ENCODE results near the gene BTBD9.
A peak's percentile ranks its signal among the peaks of the same experiment; 100 is the strongest.

Gene BTBD9

DNA sequence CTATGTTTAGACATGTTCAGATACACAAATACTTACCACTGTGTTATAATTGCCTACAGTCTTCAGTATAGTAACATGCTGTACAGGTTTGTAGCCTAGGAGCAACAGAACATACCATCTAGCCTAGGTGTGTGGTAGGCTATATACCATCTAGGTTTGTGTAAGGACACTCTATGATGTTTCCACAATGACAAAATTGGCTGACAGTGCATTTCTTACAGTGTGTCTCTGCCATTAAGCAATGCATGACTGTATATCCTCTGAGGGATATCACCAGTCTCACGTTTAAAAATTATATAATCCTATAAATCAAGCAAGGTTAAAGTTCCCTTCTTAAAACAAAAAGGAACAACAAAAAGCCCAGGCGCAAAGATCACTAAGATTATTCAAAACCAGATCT, 352.2 kb downstream of the BTBD9 start:
- no peak for DNase-seq (ENCODE audit: low read depth)

DNA sequence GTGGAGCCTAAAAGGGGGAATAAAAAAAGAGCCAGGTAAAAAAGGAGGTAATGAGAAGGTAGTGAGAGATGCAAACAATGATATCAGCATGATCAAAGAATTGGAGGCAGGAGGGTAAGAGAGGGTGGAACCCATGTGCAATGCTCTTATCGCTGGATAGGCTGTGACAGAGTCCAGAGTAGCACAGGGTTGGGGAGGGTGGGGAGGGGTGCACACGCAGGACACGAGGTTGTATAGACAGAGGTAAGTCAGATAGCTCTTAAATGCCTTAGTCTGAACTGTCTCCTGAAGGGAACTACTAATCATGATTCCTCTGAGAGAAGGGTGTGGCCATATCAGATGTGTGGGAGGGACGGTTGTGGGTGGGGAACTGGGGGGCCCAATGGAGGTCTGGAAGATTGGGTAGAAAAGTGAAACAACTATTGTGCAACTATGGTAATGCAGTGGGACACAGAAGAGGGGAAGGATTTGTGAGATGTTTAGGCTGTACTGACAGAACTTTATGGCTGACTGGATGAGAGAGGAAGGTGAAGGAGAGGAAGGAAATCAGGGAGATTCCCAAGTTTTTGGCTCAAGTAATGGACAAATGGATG, 354.8 kb downstream of the BTBD9 start:
- DNase-seq (ENCODE audit: low read depth), result no peak

DNA sequence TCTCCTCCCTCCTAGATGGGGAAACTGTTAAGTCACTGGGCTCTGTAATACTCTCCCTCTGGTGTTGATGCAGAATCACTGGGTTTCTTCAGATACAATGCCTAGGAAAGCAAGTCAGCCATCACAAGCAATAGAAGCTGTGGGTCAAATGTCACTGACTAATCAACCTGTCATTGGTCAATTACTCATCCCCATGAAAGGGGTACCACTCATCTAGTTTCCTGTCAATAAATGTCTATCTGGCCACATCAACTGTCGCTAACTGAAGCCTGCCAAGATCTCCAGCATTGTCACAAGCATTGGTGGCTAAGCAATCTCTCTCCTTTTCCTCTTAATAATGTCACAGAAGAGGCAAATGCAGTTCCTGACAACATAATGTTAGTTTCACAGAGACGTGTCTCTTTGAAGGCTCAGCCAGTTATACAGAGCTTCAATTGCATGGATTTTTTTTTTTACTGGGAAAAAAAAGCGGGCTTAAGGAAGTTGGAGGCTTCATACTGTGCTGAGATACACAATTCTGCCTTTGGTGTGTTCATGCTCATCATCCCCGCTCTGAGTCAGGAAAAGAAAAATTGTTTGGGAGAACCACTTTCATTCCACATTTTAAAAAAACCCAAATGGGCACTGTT, 355.9 kb downstream of the BTBD9 start:
- DNase-seq (ENCODE audit: low read depth), result peak; percentile 34

DNA sequence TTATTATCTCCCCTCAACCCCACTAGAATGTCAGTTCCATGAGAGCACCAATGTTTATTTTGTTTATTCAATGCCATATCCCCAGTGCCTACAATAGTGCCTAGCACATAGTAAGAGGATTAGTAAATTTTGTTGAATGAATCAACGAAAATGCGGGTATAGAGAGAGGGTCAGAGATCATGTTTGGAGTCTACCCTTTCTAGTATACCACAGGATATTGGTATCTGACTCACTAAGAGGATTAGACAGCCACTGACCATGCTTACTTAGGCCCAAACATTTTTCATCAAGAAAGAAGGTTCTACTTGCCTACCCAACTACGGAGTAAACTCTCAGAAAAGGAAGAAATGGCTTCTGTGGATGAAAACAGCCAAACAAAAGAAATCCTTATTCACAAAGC, 356.8 kb downstream of the BTBD9 start:
- DNase-seq (ENCODE audit: low read depth), result no peak

DNA sequence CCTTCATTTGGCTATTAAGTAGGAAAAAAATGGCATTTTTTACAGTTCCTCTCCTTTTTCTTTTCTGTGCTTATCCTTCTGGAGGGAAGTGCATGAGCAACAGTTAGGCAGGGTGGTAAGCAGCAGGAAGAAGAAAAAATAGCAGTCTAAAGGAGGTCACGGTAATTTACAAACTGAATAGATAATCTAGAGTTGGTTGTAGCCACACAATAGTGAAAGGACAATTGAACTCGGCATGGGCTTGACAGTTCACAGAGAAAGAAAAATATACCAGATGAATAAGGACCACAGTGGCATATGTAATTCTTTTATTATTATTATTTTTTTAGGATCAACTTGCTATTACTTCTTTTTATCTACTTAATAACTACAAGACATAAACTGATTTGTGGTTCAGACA, 358.6 kb downstream of the BTBD9 start:
- DNase-seq (ENCODE audit: low read depth), result no peak

DNA sequence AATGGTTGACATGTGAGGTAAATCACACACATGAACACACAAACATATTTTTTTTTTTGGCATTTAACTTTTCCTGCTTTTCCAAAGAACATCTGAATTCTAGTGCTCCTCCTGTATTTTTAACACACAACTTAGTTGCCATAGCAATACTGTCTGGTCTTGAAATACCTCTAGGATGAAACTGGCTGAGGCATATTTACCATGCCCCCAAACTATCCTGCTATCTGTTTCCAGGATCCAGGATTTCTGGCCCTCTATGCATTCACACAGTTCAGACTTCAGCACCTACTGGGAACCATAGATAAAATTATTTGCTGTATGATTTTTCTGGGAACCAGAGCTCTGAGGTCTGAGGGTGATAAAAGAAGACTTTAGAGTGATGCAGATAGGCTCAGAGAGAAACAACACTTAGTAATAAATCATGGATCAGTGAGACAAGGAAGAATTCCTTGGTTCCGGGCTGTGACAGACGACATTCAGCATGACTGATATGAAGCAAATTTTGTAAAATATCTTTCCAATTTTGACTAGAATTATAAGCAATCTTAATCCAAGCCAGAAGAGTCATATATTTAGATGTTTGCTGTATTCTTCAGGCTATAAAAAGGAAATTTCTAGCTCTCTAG, 359.7 kb downstream of the BTBD9 start:
- peak; percentile 31 for DNase-seq (ENCODE audit: low read depth)

DNA sequence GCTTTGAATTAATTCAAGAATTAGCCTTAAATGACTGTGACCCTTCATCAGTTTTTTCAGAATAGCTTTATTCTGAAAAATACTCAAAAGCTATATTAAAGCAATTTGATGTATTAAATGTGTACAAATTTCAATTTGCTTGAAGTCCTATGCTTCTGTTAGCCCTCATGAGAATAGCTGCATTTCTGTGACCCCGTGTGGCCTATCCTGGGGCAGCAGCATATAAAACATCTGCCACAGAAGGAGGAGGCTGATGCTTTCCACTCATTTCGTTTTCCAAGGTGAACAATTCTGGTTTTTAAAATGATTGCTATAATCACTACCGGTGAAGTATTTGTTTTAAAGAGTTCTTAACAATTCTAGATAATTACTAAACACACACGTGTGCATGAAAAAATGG, 360.3 kb downstream of the BTBD9 start:
- no peak for DNase-seq (ENCODE audit: low read depth)

DNA sequence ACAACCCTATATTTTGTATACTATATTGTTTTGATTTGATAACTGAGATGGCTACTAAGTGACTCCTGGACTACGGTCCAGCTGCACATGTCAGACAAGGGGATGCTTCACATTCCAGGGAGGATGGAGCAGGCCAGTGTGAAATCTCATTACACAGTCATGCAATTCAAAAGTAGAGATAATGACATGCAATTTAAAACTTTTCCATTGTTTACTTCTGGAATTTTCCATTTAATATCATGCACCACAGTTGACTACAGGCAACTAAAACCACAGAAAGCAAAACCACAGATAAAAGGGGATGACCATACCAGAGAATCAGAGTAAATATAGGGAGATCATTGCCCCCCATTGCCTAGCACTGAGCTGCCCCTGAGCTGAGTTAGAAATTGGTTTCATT, 366.4 kb downstream of the BTBD9 start:
- DNase-seq (ENCODE audit: low read depth), result peak; percentile 91

DNA sequence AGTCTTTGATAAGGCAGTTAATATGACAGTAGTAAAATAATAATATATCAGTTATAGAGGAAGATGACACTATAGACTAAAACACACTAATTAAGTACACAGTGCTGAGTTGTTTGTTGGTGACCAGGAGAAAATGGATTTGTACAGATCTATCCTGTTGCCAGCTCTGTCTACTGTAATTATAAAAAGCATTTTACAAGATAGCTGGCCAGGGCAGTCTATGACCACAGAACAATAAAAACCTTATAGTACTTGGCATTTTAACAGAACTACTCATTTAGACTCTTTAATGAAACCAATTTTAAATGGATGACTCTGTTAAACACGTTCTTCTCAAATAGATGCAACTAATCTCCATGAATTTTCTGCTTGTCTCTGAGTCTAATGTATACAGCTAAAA, 367.5 kb downstream of the BTBD9 start:
- peak; percentile 68 for DNase-seq (ENCODE audit: low read depth)

DNA sequence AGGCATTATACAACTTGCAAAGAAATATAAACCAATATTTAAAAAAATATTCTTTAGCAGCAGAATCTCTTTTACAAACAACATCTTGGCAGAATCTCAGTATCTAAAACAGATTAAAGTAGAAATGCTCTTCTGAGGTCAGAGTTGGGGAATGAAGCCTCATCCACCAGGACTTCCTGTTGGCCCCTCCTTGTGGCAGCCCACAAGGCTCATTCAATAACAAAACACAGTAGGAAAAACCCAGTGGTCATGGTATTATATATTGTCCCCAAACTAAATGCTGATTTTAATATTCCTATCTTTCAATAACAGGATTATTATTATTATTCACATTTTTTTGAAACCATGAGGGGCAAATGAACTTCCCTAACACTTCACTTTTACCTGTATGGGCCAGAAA, 368.6 kb downstream of the BTBD9 start:
- peak; percentile 69 for DNase-seq (ENCODE audit: low read depth)

DNA sequence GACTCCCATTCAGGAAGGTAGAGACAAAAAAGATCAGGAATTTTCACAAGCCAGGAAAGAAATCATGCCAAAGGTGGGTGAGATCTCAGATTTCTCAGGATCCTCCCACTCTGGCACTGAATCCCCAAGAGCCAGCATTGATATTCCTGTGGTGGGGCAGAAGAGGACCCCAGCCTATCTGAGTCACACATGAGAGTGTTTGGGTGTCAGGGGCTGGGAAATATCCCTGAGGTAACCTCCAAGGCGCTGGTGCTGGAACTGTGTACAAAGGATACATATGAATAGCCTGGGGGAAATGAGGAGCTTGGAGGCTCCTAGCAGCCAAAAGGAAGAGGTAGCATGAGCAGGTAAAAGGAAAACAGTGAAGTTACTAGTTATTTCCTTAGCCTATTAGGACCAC, 369.4 kb downstream of the BTBD9 start:
- no peak for DNase-seq (ENCODE audit: low read depth)

DNA sequence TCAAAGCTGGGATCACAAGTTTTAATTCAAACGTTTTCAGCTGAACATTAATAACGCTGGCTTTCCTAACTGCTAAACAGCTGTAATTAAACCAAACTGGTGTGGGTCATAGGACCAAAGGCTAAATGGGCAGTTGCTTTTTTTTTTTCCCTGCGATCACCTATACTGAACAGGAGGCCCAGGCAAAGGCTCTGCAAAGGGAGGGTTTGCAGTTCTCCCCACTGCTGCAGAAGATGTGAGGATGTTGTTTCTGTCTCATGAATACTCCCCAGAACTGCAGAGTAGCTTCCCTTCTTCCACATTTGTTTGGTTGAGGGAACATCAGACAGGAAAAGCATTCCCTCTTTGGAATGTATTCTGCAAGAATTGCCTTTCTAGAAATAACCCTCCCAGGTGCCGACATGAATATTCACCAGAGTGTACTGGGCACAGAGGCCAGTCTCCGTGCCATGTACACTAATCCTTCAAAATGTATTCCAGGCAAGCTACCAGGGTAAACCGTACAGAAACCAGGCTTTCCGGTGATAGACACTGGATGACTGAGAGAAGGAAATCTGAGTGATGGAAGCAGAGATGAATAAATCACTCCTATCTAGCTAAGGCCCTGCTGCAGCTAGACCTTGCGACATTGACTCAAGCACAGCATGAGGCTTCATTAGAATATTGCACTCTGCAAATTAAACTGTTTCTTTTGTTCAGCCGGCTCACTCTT, 370.1 kb downstream of the BTBD9 start:
- peak; percentile 17 for DNase-seq (ENCODE audit: low read depth)

DNA sequence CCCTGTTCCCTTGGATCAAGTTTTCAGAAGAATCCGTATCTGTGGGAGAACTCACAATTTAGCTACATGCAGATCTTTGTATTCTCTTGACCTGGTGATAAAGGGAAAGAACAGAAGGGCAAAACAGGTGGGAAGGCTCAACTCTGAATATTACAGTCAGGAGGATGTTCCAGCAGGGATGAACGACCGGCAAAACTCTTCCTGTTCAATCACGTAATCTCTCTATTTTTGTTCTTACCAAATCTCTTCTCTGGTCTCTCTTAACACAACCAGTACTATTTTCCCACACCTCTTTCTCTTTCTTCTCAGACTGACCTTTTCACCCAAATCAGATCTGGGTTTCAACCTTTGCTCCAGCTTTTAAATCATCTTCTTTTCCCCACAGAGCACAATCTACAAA, 371.4 kb downstream of the BTBD9 start:
- no peak for DNase-seq (ENCODE audit: low read depth)

DNA sequence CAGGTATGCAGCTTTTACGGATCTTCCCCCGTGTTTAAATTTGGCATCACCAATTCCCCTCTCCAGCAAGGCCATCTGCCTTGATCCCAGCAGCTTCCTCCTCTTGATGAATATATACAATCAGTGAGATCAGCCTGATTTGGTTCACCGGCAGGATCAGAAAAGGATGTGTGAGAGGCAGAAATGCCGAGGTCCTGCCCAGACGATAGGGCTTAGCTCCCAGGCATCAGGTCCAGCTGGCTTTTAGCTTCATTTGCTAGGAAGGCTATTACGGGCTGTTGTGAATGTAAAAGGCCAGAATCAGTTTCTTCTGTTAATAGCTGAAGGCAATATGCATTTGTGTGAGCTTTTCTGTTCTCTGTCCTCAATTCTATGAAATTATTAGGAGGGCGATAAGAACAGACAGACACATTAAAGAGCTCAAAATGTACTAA, 372.8 kb downstream of the BTBD9 start:
- DNase-seq (ENCODE audit: low read depth), result peak; percentile 20

DNA sequence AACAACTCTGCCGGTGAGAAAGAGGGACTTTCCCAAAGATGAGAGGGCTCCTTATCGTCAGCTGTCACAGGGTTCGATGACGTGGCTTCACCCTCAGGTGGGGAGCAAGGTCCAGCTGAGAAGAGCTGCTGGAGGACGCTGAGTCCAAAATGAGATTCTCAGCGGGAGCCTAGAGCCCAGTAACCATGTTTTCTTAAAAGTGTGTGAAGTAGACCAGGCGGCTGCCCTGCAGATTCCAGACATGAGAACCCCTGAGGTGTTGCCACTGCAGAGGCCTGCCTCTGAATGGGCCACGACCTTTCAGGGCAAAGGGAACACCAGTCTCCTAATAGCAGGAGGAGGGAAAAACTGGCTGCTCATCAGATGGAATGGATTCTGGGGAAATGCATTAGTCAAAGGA, 375.1 kb downstream of the BTBD9 start:
- no peak for DNase-seq (ENCODE audit: low read depth)

DNA sequence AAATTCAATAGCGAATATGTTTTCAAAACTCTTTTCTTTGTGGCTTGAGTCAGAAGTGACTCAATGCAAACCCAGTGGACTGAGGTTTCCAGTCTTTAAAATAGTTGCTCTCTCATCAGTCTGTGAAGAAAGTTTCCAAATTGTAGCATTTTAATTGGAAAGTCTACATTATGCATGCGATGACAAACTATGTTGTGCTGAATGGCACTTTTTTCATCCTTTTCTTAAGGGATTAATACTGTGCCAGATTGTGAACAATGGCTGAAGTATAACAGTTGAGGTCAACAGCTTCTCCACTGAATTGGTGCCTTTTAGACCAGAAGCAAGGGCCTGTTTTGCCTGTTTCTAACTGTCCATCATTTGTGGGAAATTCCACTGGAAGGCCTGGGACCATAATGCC, 377.1 kb downstream of the BTBD9 start:
- peak; percentile 83 for DNase-seq (ENCODE audit: low read depth)

DNA sequence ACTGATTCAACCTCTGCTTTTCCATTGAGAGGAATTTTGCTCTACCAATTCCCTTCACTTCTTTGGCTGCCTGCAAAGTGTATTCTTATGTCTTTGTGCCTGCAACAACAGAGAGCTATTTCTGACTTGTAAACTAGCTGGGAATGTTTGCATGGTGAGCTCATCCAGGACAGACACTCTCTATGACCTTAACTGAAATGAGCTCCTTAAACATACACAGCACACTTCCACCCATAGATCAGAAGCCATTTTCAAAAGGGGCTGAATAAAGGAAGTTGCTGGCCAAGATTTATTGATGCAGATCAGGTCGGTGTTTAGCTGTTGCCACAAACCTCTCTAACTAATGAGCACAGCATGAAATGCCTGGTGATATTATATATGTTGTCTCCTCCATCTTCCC, 377.7 kb downstream of the BTBD9 start:
- DNase-seq (ENCODE audit: low read depth), result peak; percentile 93

DNA sequence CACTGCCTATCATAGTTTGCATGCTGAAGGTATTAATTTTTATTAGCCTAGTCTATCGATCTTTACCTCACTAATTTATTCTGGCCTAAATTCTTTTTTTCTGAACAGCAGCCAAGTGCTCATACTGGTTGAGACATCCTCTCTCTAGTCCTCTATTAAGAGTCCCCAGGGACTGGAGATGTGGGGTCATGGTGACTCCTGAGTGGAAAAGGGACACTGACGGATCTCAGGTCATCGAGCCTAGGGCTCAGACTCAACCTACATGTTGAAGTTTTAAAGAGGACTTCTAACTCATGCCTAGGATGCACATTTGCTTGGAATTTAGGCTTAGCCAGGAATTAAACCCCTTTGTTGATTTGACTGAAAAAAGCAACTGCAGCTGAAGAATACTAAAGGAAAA, 378.1 kb downstream of the BTBD9 start:
- no peak for DNase-seq (ENCODE audit: low read depth)

DNA sequence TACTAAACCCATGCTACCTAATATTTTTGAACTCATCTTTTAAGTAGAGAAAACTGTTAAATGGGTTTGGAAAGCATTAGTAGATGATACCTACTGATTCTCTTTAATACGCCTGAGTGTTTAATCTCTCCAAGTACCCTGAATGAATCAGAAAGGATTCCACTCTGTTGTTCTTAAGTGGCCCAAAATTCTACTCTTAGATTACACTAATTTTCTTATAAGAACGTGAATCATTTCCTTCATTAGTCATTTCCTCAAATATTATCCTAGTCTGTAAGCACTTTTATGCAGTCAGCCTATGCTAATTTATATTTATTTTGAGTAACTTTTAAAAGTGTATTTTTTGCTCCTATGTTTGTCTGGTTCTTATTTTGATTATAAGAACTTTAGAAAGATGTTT, 380.0 kb downstream of the BTBD9 start:
- DNase-seq (ENCODE audit: low read depth), result peak; percentile 83

DNA sequence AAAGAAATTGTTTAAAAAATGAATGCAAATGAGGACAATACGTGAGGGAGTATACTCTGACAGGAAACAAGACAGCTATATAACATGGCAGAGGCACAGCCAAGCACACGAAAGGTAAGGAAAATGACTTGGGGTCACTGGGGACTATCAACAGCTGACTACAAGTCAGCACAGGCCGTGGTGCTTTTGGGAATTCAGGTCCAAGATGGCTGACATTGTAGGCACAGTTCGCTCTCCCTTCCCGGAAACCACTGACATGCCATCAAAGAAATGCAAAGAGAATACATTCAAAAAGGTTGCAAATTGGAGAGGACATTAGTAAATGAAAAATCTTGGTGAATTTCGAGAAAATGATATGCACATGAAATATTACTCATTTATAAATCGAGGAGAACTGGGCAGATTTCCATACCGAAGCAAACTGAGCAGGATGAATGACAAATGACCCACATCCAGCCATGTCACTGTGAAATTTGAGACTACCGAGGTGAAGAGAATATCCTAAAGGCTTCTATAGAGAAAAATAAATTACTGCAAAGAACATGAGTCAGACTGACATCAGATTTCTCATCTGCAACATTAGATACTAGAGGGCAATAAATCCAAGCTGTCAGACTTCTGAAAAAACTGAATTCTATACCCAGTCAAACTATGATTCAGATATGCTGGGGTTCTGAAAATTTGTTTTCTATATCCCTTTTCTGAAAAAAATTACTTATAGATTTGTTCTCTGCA, 391.1 kb downstream of the BTBD9 start:
- peak; percentile 45 for DNase-seq (ENCODE audit: low read depth)

DNA sequence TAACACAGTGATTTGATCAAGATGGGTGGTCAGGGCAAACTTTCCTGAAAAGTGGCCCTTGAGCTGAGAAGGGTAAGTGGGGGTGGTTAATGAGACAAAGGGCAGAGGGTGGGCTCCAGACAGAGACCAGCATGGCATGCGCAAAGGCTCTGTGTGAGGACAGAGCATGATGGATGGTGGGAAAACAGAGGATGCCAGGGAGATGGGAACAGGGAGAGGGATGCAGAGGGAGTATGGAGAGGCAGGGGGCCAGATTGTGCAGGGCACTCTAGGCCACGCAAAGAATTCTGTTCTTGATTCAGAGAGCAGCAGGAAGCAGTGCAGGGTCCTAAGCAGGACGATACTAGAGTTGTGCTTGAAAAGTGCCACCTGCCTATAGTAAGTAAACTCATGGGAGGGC, 394.4 kb downstream of the BTBD9 start:
- DNase-seq (ENCODE audit: low read depth), result no peak

DNA sequence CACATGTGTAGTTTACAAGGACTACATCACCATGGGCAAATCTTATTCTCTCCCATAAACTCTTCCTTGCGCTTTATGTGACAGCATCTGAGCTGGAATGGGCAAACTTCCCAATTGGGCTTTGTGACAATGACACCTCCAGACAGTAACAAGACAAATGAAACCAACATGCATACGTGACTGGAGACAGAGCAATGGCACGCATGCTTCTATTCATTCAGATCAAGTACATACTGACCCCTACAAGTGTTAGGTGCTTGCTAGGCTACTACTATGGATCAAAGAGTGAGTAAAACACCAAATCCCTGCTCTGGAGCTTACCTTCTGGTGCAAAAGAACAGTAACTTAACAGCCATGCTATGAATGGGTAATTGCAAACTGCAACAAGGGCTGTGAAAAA, 394.9 kb downstream of the BTBD9 start:
- no peak for DNase-seq (ENCODE audit: low read depth)
